Thyroid gland (tissue), 4 donors: Measurements from ENCODE around the gene KCNJ18. TPM values are rescaled to one million over a fixed set of nuclear protein-coding genes. Genes with fewer than 3 reads are reported as not detected.
"Not testable (repeated sequence)": the region's sequence is repeated elsewhere in the genome, so short reads cannot be mapped to it uniquely, and the experiment has no call there.

Experiments
- DNase-seq, 2 donors: peaks; one replicate each; pipeline ENCODE4 v3.0.0-alpha.2; 2019
- H3K27ac ChIP-seq, 3 donors: fragments of 200-600 bp; sonication (generic); 1 replicate in 2 of 3; 2 replicates in 1 of 3; pipeline ENCODE4 v1.5.1; 2016 to 2019; ENCODE audit warnings: mild to moderate bottlenecking in 1 of 3, moderate library complexity in 1 of 3
- H3K27me3 ChIP-seq: fragments of 200-600 bp; sonication (generic); one replicate; pipeline ENCODE4 v1.5.1; 2019
- H3K36me3 ChIP-seq, 2 donors: fragments of 200-600 bp; sonication (generic); one replicate each; pipeline ENCODE4 v1.5.1; 2016 to 2019
- H3K4me1 ChIP-seq, 2 donors: fragments of 200-600 bp; sonication (generic); one replicate each; pipeline ENCODE4 v1.5.1; 2017 to 2019
- H3K4me3 ChIP-seq, 3 donors: fragments of 200-600 bp; sonication (generic); replicated peaks in 1 of 3; 1 replicate in 2 of 3; 2 replicates in 1 of 3; pipeline ENCODE4 v1.5.1; 2016; ENCODE audit warnings: mild to moderate bottlenecking in 1 of 3
- H3K9me3 ChIP-seq: fragments of 200-600 bp; sonication (generic); one replicate; pipeline ENCODE4 v1.5.1; 2017
- CTCF ChIP-seq, 6 experiments: fragments of 200-600 bp in 3 of 6; fragments of 450-650 bp in 3 of 6; sonication (generic) in 3 of 6; IDR thresholded peaks; one replicate each; pipeline ENCODE4 v1.5.1; 2016 to 2019; ENCODE audit warnings: antibody characterized with exemption in 6 of 6, mild to moderate bottlenecking in 2 of 6, inconsistent platforms in 1 of 6, moderate library complexity in 1 of 6
- POLR2A ChIP-seq, 2 donors: fragments of 450-650 bp; IDR thresholded peaks; one replicate each; pipeline ENCODE4 v1.6.1; 2017; ENCODE audit warnings: antibody characterized with exemption in 2 of 2, mild to moderate bottlenecking in 2 of 2, moderate library complexity in 1 of 2
- WGBS, 2 donors: methylation state at CpG; one replicate each; pipeline ENCODE4 v1.1.5; 2017; 5-methylcytosine and 5-hydroxymethylcytosine counted together
- intact Hi-C: fragments of 100-400 bp; cut with DNase I; formaldehyde crosslinking; loops from one replicate; pipeline ENCODE4 v1.15.1; 2023
- total RNA-seq, 4 donors: library from RNA; depleted of rRNA; stranded (reverse); fragments of >200 nt; gene quantifications; one replicate each; pipeline ENCODE4 v1.2.3, GENCODE V29; 2016

Gene KCNJ18
- total RNA-seq, 4 donors from 2014 or later: not detected

GRCh38 chr17:21689604-21690003 is 2.7 kb upstream of the KCNJ18 start:
- no peaks in the 10 kb centered on the region for H3K36me3 ChIP-seq
- no peaks in the 10 kb centered on the region for H3K27me3 ChIP-seq
- no peaks in the 10 kb centered on the region for H3K9me3 ChIP-seq
- H3K4me1 ChIP-seq: no peaks in the 10 kb centered on the region
- DNase-seq: peak; percentile 18 to 27
- no peak for TF ChIP-seq POLR2A (IDR thresholded peaks at IDR 0.05)
- TF ChIP-seq CTCF (IDR thresholded peaks at IDR 0.05): no peak
- H3K27ac ChIP-seq: no peak overlapping the region
- H3K4me3 ChIP-seq: no peak overlapping the region
- intact Hi-C loops: loop anchor here (10.0 kb wide), 1 partner anchor 285 kb away; no protein-coding TSS in a partner anchor
- 68 to 70% methylated on average over 7 of the region's 7 CpGs for WGBS, 2 donors

- H3K9me3 ChIP-seq, H3K27me3 ChIP-seq, DNase-seq, H3K4me3 ChIP-seq, intact Hi-C loops, H3K4me1 ChIP-seq, H3K27ac ChIP-seq, H3K36me3 ChIP-seq: not testable (repeated sequence)
- WGBS, 2 donors: 51 to 52% methylated on average over 2 of the region's 2 CpGs
Measured at GRCh38 chr17:21690811-21691210, 1.5 kb upstream of the KCNJ18 start.

GRCh38 chr17:21691481-21691880 is 842 bp upstream of the KCNJ18 start:
- H3K4me1 ChIP-seq, H3K27ac ChIP-seq, intact Hi-C loops, H3K9me3 ChIP-seq, DNase-seq, H3K4me3 ChIP-seq, H3K36me3 ChIP-seq, H3K27me3 ChIP-seq: not testable (repeated sequence)
- WGBS, 2 donors: 86 to 94% methylated on average over 2 to 6 of the region's 6 CpGs

- WGBS, 2 donors: 51% methylated on average over 4 of the region's 12 CpGs; no CpG with 5 or more reads in 1 of the 2 donors
- DNase-seq, intact Hi-C loops, H3K27me3 ChIP-seq, H3K27ac ChIP-seq, H3K36me3 ChIP-seq, H3K9me3 ChIP-seq, H3K4me1 ChIP-seq, H3K4me3 ChIP-seq: not testable (repeated sequence)
Measured at GRCh38 chr17:21692704-21693065, 362 bp downstream of the KCNJ18 start.

GRCh38 chr17:21693391-21693796 is 1.1 kb downstream of the KCNJ18 start:
- H3K9me3 ChIP-seq, H3K4me3 ChIP-seq, H3K4me1 ChIP-seq, H3K27ac ChIP-seq, DNase-seq, H3K36me3 ChIP-seq, intact Hi-C loops, H3K27me3 ChIP-seq: not testable (repeated sequence)
- 65 to 66% methylated on average over 6 of the region's 6 CpGs for WGBS, 2 donors

- H3K9me3 ChIP-seq, DNase-seq, intact Hi-C loops, H3K4me1 ChIP-seq, H3K4me3 ChIP-seq, H3K27me3 ChIP-seq, H3K27ac ChIP-seq, H3K36me3 ChIP-seq: not testable (repeated sequence)
- 80 to 100% methylated on average over 2 of the region's 4 CpGs for WGBS, 2 donors
Measured at GRCh38 chr17:21693937-21694336, 1.6 kb downstream of the KCNJ18 start.

GRCh38 chr17:21696227-21696626 is 3.9 kb downstream of the KCNJ18 start:
- H3K4me1 ChIP-seq, H3K27me3 ChIP-seq, H3K9me3 ChIP-seq, H3K4me3 ChIP-seq, DNase-seq, intact Hi-C loops, H3K27ac ChIP-seq, H3K36me3 ChIP-seq: not testable (repeated sequence)
- 86 to 90% methylated on average over 3 of the region's 3 CpGs for WGBS, 2 donors

GRCh38 chr17:21696842-21697507 is 4.7 kb downstream of the KCNJ18 start:
- H3K27me3 ChIP-seq, H3K9me3 ChIP-seq, H3K4me3 ChIP-seq, H3K4me1 ChIP-seq, H3K27ac ChIP-seq, H3K36me3 ChIP-seq, intact Hi-C loops, DNase-seq: not testable (repeated sequence)
- 68 to 72% methylated on average over 7 of the region's 7 CpGs for WGBS, 2 donors

GRCh38 chr17:21697508-21697860 is 5.2 kb downstream of the KCNJ18 start:
- DNase-seq, intact Hi-C loops, H3K36me3 ChIP-seq, H3K27me3 ChIP-seq, H3K4me3 ChIP-seq, H3K27ac ChIP-seq, H3K4me1 ChIP-seq, H3K9me3 ChIP-seq: not testable (repeated sequence)
- 21 to 42% methylated on average over 1 of the region's 1 CpG for WGBS, 2 donors

GRCh38 chr17:21698437-21699075 is 6.2 kb downstream of the KCNJ18 start:
- 79 to 84% methylated on average over 9 to 14 of the region's 20 CpGs for WGBS, 2 donors
- intact Hi-C loops: not testable (repeated sequence)

GRCh38 chr17:21699124-21699523 is 6.8 kb downstream of the KCNJ18 start:
- WGBS, 2 donors: 85% methylated on average over 4 of the region's 4 CpGs
- H3K27ac ChIP-seq, H3K27me3 ChIP-seq, H3K9me3 ChIP-seq, DNase-seq, H3K36me3 ChIP-seq, intact Hi-C loops, H3K4me1 ChIP-seq, H3K4me3 ChIP-seq: not testable (repeated sequence)

More at GRCh38 chr17:21698437-21699075, 6.2 kb downstream of the KCNJ18 start:
- H3K4me3 ChIP-seq, H3K36me3 ChIP-seq, H3K27me3 ChIP-seq, H3K9me3 ChIP-seq, H3K27ac ChIP-seq, DNase-seq, H3K4me1 ChIP-seq: not testable (repeated sequence)

- H3K4me1 ChIP-seq, H3K27me3 ChIP-seq, H3K36me3 ChIP-seq, H3K9me3 ChIP-seq, intact Hi-C loops, H3K4me3 ChIP-seq, DNase-seq, H3K27ac ChIP-seq: not testable (repeated sequence)
- WGBS, 2 donors: 77 to 88% methylated on average over 7 of the region's 16 CpGs
Measured at GRCh38 chr17:21699573-21700236, 7.4 kb downstream of the KCNJ18 start.
